ENCODE data around the gene GALNT2.

DNA sequence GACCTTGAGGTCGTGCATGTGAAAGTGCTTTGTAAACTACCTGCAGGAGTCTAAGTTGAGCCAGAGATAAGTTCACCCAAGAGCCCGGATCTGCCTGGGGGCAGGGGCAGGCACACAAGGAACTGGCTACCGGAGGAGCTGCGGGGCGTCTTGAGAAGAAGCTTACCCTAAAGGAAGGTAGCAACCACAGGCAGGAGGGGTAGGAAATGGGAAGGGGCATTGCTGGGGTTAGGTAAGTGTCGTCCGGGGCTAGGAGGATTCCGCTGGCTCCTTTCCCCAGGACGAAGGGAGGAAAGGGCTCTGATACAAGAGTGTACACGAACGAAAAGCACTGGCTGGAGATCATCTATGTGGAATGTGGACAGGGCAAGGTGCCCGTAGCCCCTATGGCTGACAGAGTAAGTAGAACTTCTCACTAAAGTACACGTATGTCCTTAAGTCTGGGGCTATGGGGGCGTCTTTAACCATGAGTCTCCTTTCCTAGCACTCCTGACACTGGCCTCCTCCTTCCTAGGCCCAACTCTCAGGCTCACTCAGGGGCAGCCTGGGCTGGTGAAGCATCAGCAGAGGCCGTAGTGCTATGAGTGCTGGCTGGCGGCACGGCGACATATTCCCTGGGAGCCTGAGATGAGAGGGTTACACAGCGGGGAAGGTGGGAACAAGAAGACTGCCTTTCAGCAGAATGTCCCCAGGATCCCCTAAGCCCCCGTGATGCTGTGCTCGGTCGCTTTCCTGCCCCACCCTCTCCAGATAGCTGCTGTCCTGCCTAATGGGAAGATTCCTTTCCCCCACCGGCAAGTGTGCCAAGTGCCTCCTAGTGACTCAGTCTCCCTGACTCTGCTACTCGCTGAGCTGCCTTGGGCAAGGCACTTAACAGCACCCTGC lies 9.1 kb upstream of the GALNT2 start:
- no peak for TF ChIP-seq POLR2AphosphoS5 (IDR thresholded peaks at IDR 0.05; ENCODE audit: low read depth, low read length)
- no peak for TF ChIP-seq TCF7L2 (IDR thresholded peaks at IDR 0.05; ENCODE audit: low read depth, low read length)
